GM12878 (cell line): ENCODE results near the gene NRSN1. TPM values are rescaled to one million over a fixed set of nuclear protein-coding genes. Genes with fewer than 3 reads are reported as not detected.

Experiments used
- CHD1 ChIP-seq: IDR thresholded peaks from 2 replicates; pipeline ENCODE4 v1.6.1; 2012; ENCODE audit warnings: low read depth, low read length, improper control_type of control experiment
- CREM ChIP-seq: IDR thresholded peaks from 2 replicates; pipeline ENCODE4 v1.6.1; 2014; ENCODE audit warnings: antibody characterized with exemption, low read depth
- HCFC1 ChIP-seq: fragments of 150-350 bp; IDR thresholded peaks from 2 replicates; pipeline ENCODE4 v1.6.1; 2014; ENCODE audit warnings: low read length
- NFIC ChIP-seq: IDR thresholded peaks from 2 replicates; pipeline ENCODE4 v1.6.1; 2012; ENCODE audit warnings: low read depth, mild to moderate bottlenecking, inconsistent platforms, low read length, moderate library complexity
- NR2C1 ChIP-seq: fragments of 450-650 bp; IDR thresholded peaks from 2 replicates; pipeline ENCODE4 v1.6.1; 2017; ENCODE audit warnings: antibody characterized with exemption, mild to moderate bottlenecking, moderate library complexity
- ZNF24 ChIP-seq: fragments of 450-650 bp; IDR thresholded peaks from 2 replicates; pipeline ENCODE4 v1.6.1; 2017; ENCODE audit warnings: antibody characterized with exemption, mild to moderate bottlenecking
- ZZZ3 ChIP-seq: IDR thresholded peaks from 2 replicates; pipeline ENCODE4 v1.6.1; 2011; ENCODE audit warnings: low read depth; ENCODE audit not compliant: control insufficient read depth, insufficient read length
- polyA plus RNA-seq, 11 experiments: library from polyadenylated mRNA; depleted of rRNA in 4 of 11; unstranded in 6 of 11; stranded (reverse) in 5 of 11; fragments of >200 nt; fragmentation: Nextera tagmentation in 4 of 11; fragmentation: Illumina TruSeq in 1 of 11; extraction: Ambion mirVana in 4 of 11; extraction: Trizol in 1 of 11; gene quantifications; 1 replicate in 1 of 11; 2 replicates in 10 of 11; pipeline versions ENCODE4 v1.2.1 to v1.2.3, GENCODE V29; 2011 to 2016; ENCODE audit warnings: inconsistent platforms in 2 of 11, missing spikeins in 2 of 11, low read depth in 1 of 11
- total RNA-seq, 4 experiments: library from RNA; depleted of rRNA in 3 of 4; stranded (reverse); fragments of >200 nt in 3 of 4; fragmentation: Illumina TruSeq in 1 of 4; extraction: Trizol in 1 of 4; gene quantifications; 2 replicates each; pipeline versions ENCODE4 v1.2.1 to v1.2.3, GENCODE V29; 2013 to 2021
- TF ChIP-seq, protein P1 (sequence below): fragments of 450-650 bp; conservative IDR thresholded peaks from 2 replicates; pipeline ENCODE4 v1.6.1; 2017; ENCODE audit warnings: mild to moderate bottlenecking, moderate library complexity
- TF ChIP-seq, protein P2 (sequence below): IDR thresholded peaks from 2 replicates; pipeline ENCODE4 v1.6.1; 2012; ENCODE audit warnings: mild to moderate bottlenecking, low read depth, low read length

Gene NRSN1
- total and polyA plus RNA-seq, 10 of the 15 experiments (the other 5 are each of a cell fraction or from before 2014, with no cell fraction given), result not detected

DNA sequence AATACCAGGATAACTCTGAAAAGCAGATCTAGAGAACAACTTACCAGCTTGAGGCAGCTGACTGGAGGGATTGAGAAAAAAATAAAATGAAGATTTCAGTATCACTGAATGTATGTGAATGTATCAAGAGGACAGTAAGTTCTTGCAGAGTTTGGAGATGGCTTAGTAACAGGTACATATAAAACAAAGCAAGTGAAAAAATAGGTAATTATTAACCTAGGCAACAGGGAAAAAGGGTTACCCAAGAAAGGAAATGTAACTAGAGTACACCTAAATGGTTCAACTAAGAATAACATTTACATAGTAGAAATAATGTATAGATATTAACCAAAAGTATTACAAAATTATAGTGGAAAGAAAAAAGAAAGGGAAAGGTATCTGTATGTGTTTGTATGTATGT lies 67.3 kb downstream of the NRSN1 start (continued):
- TF ChIP-seq, protein P1, sequence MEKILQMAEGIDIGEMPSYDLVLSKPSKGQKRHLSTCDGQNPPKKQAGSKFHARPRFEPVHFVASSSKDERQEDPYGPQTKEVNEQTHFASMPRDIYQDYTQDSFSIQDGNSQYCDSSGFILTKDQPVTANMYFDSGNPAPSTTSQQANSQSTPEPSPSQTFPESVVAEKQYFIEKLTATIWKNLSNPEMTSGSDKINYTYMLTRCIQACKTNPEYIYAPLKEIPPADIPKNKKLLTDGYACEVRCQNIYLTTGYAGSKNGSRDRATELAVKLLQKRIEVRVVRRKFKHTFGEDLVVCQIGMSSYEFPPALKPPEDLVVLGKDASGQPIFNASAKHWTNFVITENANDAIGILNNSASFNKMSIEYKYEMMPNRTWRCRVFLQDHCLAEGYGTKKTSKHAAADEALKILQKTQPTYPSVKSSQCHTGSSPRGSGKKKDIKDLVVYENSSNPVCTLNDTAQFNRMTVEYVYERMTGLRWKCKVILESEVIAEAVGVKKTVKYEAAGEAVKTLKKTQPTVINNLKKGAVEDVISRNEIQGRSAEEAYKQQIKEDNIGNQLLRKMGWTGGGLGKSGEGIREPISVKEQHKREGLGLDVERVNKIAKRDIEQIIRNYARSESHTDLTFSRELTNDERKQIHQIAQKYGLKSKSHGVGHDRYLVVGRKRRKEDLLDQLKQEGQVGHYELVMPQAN, result no peak
- TF ChIP-seq ZZZ3, result no peak
- TF ChIP-seq, protein P2, sequence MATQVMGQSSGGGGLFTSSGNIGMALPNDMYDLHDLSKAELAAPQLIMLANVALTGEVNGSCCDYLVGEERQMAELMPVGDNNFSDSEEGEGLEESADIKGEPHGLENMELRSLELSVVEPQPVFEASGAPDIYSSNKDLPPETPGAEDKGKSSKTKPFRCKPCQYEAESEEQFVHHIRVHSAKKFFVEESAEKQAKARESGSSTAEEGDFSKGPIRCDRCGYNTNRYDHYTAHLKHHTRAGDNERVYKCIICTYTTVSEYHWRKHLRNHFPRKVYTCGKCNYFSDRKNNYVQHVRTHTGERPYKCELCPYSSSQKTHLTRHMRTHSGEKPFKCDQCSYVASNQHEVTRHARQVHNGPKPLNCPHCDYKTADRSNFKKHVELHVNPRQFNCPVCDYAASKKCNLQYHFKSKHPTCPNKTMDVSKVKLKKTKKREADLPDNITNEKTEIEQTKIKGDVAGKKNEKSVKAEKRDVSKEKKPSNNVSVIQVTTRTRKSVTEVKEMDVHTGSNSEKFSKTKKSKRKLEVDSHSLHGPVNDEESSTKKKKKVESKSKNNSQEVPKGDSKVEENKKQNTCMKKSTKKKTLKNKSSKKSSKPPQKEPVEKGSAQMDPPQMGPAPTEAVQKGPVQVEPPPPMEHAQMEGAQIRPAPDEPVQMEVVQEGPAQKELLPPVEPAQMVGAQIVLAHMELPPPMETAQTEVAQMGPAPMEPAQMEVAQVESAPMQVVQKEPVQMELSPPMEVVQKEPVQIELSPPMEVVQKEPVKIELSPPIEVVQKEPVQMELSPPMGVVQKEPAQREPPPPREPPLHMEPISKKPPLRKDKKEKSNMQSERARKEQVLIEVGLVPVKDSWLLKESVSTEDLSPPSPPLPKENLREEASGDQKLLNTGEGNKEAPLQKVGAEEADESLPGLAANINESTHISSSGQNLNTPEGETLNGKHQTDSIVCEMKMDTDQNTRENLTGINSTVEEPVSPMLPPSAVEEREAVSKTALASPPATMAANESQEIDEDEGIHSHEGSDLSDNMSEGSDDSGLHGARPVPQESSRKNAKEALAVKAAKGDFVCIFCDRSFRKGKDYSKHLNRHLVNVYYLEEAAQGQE, result no peak
- TF ChIP-seq CHD1, result no peak
- TF ChIP-seq CREM, result no peak
- no peak for TF ChIP-seq HCFC1
- no peak for TF ChIP-seq NR2C1
- TF ChIP-seq ZNF24, result no peak
- TF ChIP-seq NFIC, result no peak
